ENCODE measurements around the gene NPM3. TPM values are rescaled to one million over a fixed set of nuclear protein-coding genes. Genes with fewer than 3 reads are reported as not detected.
A peak's percentile ranks its signal among the peaks of the same experiment; 100 is the strongest.

NPM3 gene
- 136 TPM for total RNA-seq

- DNase-seq (ENCODE audit: low read depth in 2 of 3, low spot score in 2 of 3), result peak in 2 of 3 donors; percentile 78 to 85
These were observed at the start of gene NPM3 for GRCh38 chr10:101782811-101783735. TSS of gene NPM3 (minus strand) at chr10:101783446. CDS start at chr10:101783390, 56 bp downstream.

GRCh38 chr10:101832325-101832771 is 49.1 kb upstream of the NPM3 start:
- DNase-seq (ENCODE audit: low read depth in 2 of 3, low spot score in 2 of 3), result no peak

GRCh38 chr10:101831169-101831811 is 48.0 kb upstream of the NPM3 start:
- DNase-seq (ENCODE audit: low read depth in 2 of 3, low spot score in 2 of 3), result no peak

- DNase-seq (ENCODE audit: low read depth in 2 of 3, low spot score in 2 of 3), result peak; percentile 92 to 97 (median 95)
These were observed 47.3 kb upstream of the NPM3 start for GRCh38 chr10:101830322-101831168.

- DNase-seq (ENCODE audit: low read depth in 2 of 3, low spot score in 2 of 3), result peak in 2 of 3 donors; percentile 83 to 85
These were observed 46.5 kb upstream of the NPM3 start for GRCh38 chr10:101829561-101830315.

GRCh38 chr10:101828766-101829551 is 45.7 kb upstream of the NPM3 start:
- DNase-seq (ENCODE audit: low read depth in 2 of 3, low spot score in 2 of 3), result no peak

GRCh38 chr10:101827919-101828600 is 44.8 kb upstream of the NPM3 start:
- no peak for DNase-seq (ENCODE audit: low read depth in 2 of 3, low spot score in 2 of 3)

GRCh38 chr10:101826852-101827434 is 43.7 kb upstream of the NPM3 start:
- DNase-seq (ENCODE audit: low read depth in 2 of 3, low spot score in 2 of 3), result no peak

- no peak for DNase-seq (ENCODE audit: low read depth in 2 of 3, low spot score in 2 of 3)
These were observed 41.5 kb upstream of the NPM3 start for GRCh38 chr10:101824736-101825135.

- no peak for DNase-seq (ENCODE audit: low read depth in 2 of 3, low spot score in 2 of 3)
These were observed 35.8 kb upstream of the NPM3 start for GRCh38 chr10:101818872-101819633.

GRCh38 chr10:101818119-101818871 is 35.0 kb upstream of the NPM3 start, which contains the start of gene OGA:
TSS of gene OGA (minus strand) at chr10:101818444. CDS start at chr10:101818022, 422 bp downstream.
- DNase-seq (ENCODE audit: low read depth in 2 of 3, low spot score in 2 of 3), result peak; percentile 93 to 100 (median 99)

- peak in 2 of 3 donors; percentile 64 to 81 for DNase-seq (ENCODE audit: low read depth in 2 of 3, low spot score in 2 of 3)
These were observed 34.3 kb upstream of the NPM3 start for GRCh38 chr10:101817337-101818118.

- DNase-seq (ENCODE audit: low read depth in 2 of 3, low spot score in 2 of 3), result no peak
These were observed 33.7 kb upstream of the NPM3 start for GRCh38 chr10:101816913-101817336.

GRCh38 chr10:101816376-101816775 is 33.1 kb upstream of the NPM3 start:
- DNase-seq (ENCODE audit: low read depth in 2 of 3, low spot score in 2 of 3), result no peak

GRCh38 chr10:101814466-101815071 is 31.3 kb upstream of the NPM3 start:
- no peak for DNase-seq (ENCODE audit: low read depth in 2 of 3, low spot score in 2 of 3)
